B cell (primary cell): Measurements from ENCODE around the gene CRTAC1. TPM values are rescaled to one million over a fixed set of nuclear protein-coding genes. Genes with fewer than 3 reads are reported as not detected.

ENCODE experiments used
- ATAC-seq: fragments of 200-7000 bp; cut with Tn5 transposase; one replicate; pipeline ENCODE4 v1.10.0; 2021; ENCODE audit warnings: low read depth, mild to moderate bottlenecking, moderate number of reproducible peaks, moderate library complexity
- CTCF ChIA-PET: fragments of 350-600 bp; sonication (Branson Sonifier 250); formaldehyde crosslinking; loops from one replicate; lab custom pipeline; 2021; ENCODE audit warnings: antibody characterized with exemption, inconsistent platforms; lab: Charles Lee
- POLR2A ChIA-PET: fragments of 350-600 bp; sonication (Branson Sonifier 250); formaldehyde crosslinking; loops from one replicate; lab custom pipeline; 2021; ENCODE audit warnings: antibody characterized with exemption; lab: Charles Lee
- DNase-seq: peaks from one replicate; pipeline ENCODE4 v3.0.0; 2013
- H2AFZ ChIP-seq: 2 replicates; pipeline ENCODE4 v1.6.1; 2012; ENCODE audit warnings: mild to moderate bottlenecking, low read depth, low read length; ENCODE audit not compliant: insufficient read depth, poor library complexity, severe bottlenecking
- H3K27ac ChIP-seq, 2 donors: 1 replicate in 1 of 2; 2 replicates in 1 of 2; pipeline ENCODE4 v1.5.1; 2012 to 2013; ENCODE audit warnings: low read length in 2 of 2, mild to moderate bottlenecking in 2 of 2, moderate library complexity in 1 of 2
- H3K27me3 ChIP-seq, 4 experiments: fragments of 200-600 bp in 1 of 4; sonication (generic) in 1 of 4; replicated peaks in 1 of 4; 1 replicate in 2 of 4; 2 replicates in 2 of 4; pipeline versions ENCODE4 v1.6.1 to v1.7.0; 2013 to 2016; ENCODE audit warnings: low read length in 3 of 4, mild to moderate bottlenecking in 2 of 4, mixed read lengths in 1 of 4, moderate library complexity in 1 of 4; ENCODE audit not compliant: insufficient read depth in 4 of 4, control insufficient read depth in 3 of 4; ENCODE audit errors: control extremely low read depth in 1 of 4
- H3K36me3 ChIP-seq, 2 experiments: replicated peaks in 1 of 2; 1 replicate in 1 of 2; 2 replicates in 1 of 2; pipeline versions ENCODE4 v1.6.1 to v1.7.1; 2013; ENCODE audit warnings: low read length in 1 of 2; ENCODE audit not compliant: insufficient read depth in 2 of 2, control insufficient read depth in 1 of 2; ENCODE audit errors: control extremely low read depth in 1 of 2, extremely low read depth in 1 of 2
- H3K4me1 ChIP-seq, 2 donors: fragments of 200-600 bp in 1 of 2; sonication (generic) in 1 of 2; 1 replicate in 1 of 2; 2 replicates in 1 of 2; pipeline versions ENCODE4 v1.5.1 to v1.6.1; 2013 to 2017; ENCODE audit warnings: low read length in 2 of 2; ENCODE audit not compliant: control insufficient read depth in 2 of 2, insufficient read depth in 2 of 2
- H3K4me2 ChIP-seq: replicated peaks from 2 replicates; pipeline ENCODE3; 2012; ENCODE audit warnings: mild to moderate bottlenecking, low read depth, low read length; ENCODE audit not compliant: poor library complexity, severe bottlenecking
- H3K4me3 ChIP-seq, 5 experiments: fragments of 200-600 bp in 1 of 5; sonication (generic) in 1 of 5; 1 replicate in 3 of 5; 2 replicates in 2 of 5; pipeline versions ENCODE4 v1.5.1 to v1.7.0; 2011 to 2016; ENCODE audit warnings: low read length in 4 of 5, mild to moderate bottlenecking in 4 of 5, low read depth in 2 of 5, control low read depth in 1 of 5, moderate library complexity in 1 of 5; ENCODE audit not compliant: insufficient read depth in 1 of 5; ENCODE audit errors: control extremely low read depth in 1 of 5, extremely low read depth in 1 of 5
- H3K79me2 ChIP-seq: fragments of 200-600 bp; sonication (generic); one replicate; pipeline ENCODE4 v1.6.0; 2016; ENCODE audit warnings: low read length; ENCODE audit not compliant: control insufficient read depth, insufficient read depth
- H3K9ac ChIP-seq: fragments of 200-600 bp; sonication (generic); 2 replicates; pipeline ENCODE4 v1.6.1; 2017; ENCODE audit warnings: mild to moderate bottlenecking, low read length, moderate library complexity
- H3K9me3 ChIP-seq, 3 donors: one replicate each; pipeline versions ENCODE4 v1.6.1 to v1.7.1; 2013; ENCODE audit warnings: low read length in 2 of 3; ENCODE audit not compliant: control insufficient read depth in 2 of 3, insufficient read depth in 1 of 3; ENCODE audit errors: control extremely low read depth in 1 of 3
- H4K20me1 ChIP-seq: 2 replicates; pipeline ENCODE4 v1.6.0; 2012; ENCODE audit warnings: mild to moderate bottlenecking, low read length; ENCODE audit not compliant: insufficient read depth, control insufficient read depth, poor library complexity, severe bottlenecking
- H3K27ac Mint-ChIP-seq: one replicate; pipeline ENCODE4 v1.8.0; 2021; ENCODE audit warnings: mixed read lengths
- H3K27me3 Mint-ChIP-seq: one replicate; pipeline ENCODE4 v1.8.0; 2021; ENCODE audit warnings: mixed read lengths
- H3K4me1 Mint-ChIP-seq: one replicate; pipeline ENCODE4 v1.8.0; 2021; ENCODE audit warnings: mixed read lengths
- H3K4me3 Mint-ChIP-seq: one replicate; pipeline ENCODE4 v1.8.0; 2021; ENCODE audit warnings: mixed read lengths
- H3K9me3 Mint-ChIP-seq: one replicate; pipeline ENCODE4 v1.8.0; 2022; ENCODE audit warnings: mixed read lengths; ENCODE audit not compliant: insufficient read depth
- CTCF ChIP-seq: fragments of 200-600 bp; IDR thresholded peaks from one replicate; pipeline ENCODE4 v1.8.0; 2022; ENCODE audit warnings: antibody characterized with exemption, mild to moderate bottlenecking
- EZH2 ChIP-seq: IDR thresholded peaks from 2 replicates; pipeline ENCODE4 v1.6.1; 2012; ENCODE audit warnings: borderline replicate concordance, low read depth, mild to moderate bottlenecking, moderate library complexity, low read length; ENCODE audit not compliant: insufficient read depth, poor library complexity, severe bottlenecking
- WGBS: methylation state at CpG from one replicate; pipeline ENCODE4 v1.1.5; 2013; ENCODE audit warnings: missing lambda C conversion rate; ENCODE audit not compliant: insufficient coverage; 5-methylcytosine and 5-hydroxymethylcytosine counted together
- intact Hi-C: fragments of 100-400 bp; cut with micrococcal nuclease; formaldehyde crosslinking; loops from one replicate; pipeline ENCODE4 v1.10.0; 2022
- polyA plus RNA-seq: library from polyadenylated mRNA; depleted of rRNA; stranded (reverse); fragments of >200 nt; gene quantifications from 2 replicates; pipeline ENCODE4 v1.2.3, GENCODE V29; 2012
- total RNA-seq, 2 donors: library from RNA; stranded (reverse); fragments of 120-200 nt in 1 of 2; gene quantifications; 1 replicate in 1 of 2; 2 replicates in 1 of 2; pipeline versions ENCODE4 v1.2.3 to v1.2.4, GENCODE V29; 2013 to 2022

CRTAC1 gene
- total and polyA plus RNA-seq, 2 donors (not counting 1 experiment from before 2014, with no cell fraction given): not detected

DNA sequence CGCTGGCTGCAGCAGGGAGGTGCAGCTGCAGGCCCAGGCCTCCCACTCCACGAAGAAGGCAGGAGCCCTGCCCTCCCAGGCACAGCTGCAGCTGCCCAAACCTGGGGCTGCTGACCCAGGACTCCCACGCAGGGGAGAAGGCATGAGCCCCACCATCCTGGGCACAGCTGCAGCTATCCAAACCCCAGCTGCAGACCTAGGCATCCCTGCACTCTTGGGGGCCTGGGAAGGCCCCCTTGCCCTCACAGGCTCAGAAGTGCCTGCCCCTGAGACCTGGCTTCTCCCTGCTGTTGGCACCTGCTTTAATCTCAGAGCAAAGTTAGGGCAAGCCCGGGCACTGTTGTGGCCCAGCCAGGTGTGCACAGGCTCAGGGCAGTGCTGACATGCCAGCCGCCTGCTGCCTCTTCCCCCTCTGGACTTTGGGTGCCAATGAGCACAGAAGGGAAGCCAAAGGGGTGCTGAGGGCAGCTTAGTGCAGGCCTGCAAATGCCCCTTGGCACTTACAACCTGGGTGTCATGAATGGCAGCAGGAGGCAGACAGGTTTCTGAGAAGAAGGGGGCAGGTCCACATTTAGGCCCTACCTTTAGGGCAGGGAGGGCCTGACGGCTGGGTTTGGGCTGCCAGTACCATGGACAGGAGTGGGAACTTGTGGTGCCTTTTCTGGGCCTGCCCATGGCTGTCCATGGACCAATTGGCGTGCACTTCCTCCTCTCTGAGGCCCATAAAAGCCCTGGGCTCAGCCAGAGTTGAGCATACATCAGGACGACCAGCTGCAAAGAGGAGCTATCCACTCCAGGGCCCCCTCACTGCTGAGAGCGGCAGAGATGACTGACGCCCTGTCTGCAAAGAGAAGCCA lies 31.1 kb downstream of the CRTAC1 start:
- H4K20me1 ChIP-seq: no peaks in the 10 kb centered on the region
- no peak overlapping the region for H3K27ac Mint-ChIP-seq
- H3K27me3 Mint-ChIP-seq: peaks cover 10% of the 10 kb centered on the region
- H3K9me3 ChIP-seq: peaks cover 1 to 26% (median 8%) of the 10 kb centered on the region in 3 donors
- intact Hi-C loops: no loop called here
- H3K4me3 ChIP-seq: no peak overlapping the region
- POLR2A ChIA-PET: no interaction called here
- no peak overlapping the region for H2AFZ ChIP-seq
- H3K9me3 Mint-ChIP-seq: peaks cover 7% of the 10 kb centered on the region
- no peak overlapping the region for H3K4me3 Mint-ChIP-seq
- CTCF ChIA-PET: no interaction called here
- DNase-seq (no peak), ATAC-seq (no peak)
- H3K4me1 ChIP-seq: no peaks in the 10 kb centered on the region
- no peak for TF ChIP-seq EZH2
- TF ChIP-seq CTCF: no peak
- no peak overlapping the region for H3K9ac ChIP-seq
- WGBS: 84% methylated on average over 10 of the region's 10 CpGs
- H3K27ac ChIP-seq: no peak overlapping the region
- H3K36me3 ChIP-seq: no peaks in the 10 kb centered on the region
- H3K79me2 ChIP-seq: no peaks in the 10 kb centered on the region
- no peaks in the 10 kb centered on the region for H3K4me1 Mint-ChIP-seq
- H3K27me3 ChIP-seq: peaks cover 0 to 6% (median 0%) of the 10 kb centered on the region in 4 experiments
- H3K4me2 ChIP-seq: no peak overlapping the region

- H3K4me3 ChIP-seq: no peak overlapping the region
- no peak overlapping the region for H2AFZ ChIP-seq
- no peak overlapping the region for H3K27ac ChIP-seq
- H3K4me1 Mint-ChIP-seq: no peaks in the 10 kb centered on the region
- H3K27ac Mint-ChIP-seq: no peak overlapping the region
- H3K9me3 Mint-ChIP-seq: no peaks in the 10 kb centered on the region
- POLR2A ChIA-PET: no interaction called here
- no peaks in the 10 kb centered on the region for H3K36me3 ChIP-seq
- H3K4me2 ChIP-seq: no peak overlapping the region
- no peaks in the 10 kb centered on the region for H4K20me1 ChIP-seq
- 20% methylated on average over 1 of the region's 2 CpGs for WGBS
- peaks cover 38% of the 10 kb centered on the region for H3K27me3 Mint-ChIP-seq
- H3K79me2 ChIP-seq: no peaks in the 10 kb centered on the region
- peaks cover 0 to 6% (median 3%) of the 10 kb centered on the region in 4 experiments for H3K27me3 ChIP-seq
- CTCF ChIA-PET: no interaction called here
- DNase-seq (no peak), ATAC-seq (no peak)
- no peak overlapping the region for H3K9ac ChIP-seq
- H3K4me3 Mint-ChIP-seq: no peak overlapping the region
- TF ChIP-seq CTCF (no peak), EZH2 (no peak)
- no peaks in the 10 kb centered on the region for H3K4me1 ChIP-seq
- intact Hi-C loops: no loop called here
- no peaks in the 10 kb centered on the region for H3K9me3 ChIP-seq
Measured at GRCh38 chr10:97991871-97992270, 38.5 kb downstream of the CRTAC1 start.
